NCI-H1092 treated with DMSO at 0.1 percent for 48 hours (cell line): ENCODE results near the gene DBNL.

Experiments used
- DNase-seq: peaks from one replicate; lab custom pipeline; 2025; lab: John Stamatoyannopoulos, UW

DBNL gene

DNA sequence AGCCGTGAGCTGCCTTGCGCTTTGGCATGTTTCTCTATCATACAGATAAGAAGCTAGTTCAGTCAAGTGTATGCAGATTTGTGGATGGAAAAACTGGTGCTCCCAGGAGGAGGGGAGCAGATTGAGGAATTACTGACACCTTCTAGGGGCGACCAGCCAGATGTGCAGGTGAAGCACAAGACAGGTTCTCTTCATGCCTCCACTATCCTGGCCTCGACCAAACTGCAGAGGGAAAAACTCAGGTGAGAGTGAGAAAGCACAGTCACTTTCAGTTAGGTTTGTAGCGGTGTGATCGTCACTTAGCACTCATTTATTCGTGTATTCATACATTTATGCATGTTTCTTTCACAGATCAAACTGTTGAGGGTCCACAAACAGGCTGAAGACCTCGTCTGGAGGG lies 600 bp upstream of the DBNL start:
- no peak for DNase-seq

DNA sequence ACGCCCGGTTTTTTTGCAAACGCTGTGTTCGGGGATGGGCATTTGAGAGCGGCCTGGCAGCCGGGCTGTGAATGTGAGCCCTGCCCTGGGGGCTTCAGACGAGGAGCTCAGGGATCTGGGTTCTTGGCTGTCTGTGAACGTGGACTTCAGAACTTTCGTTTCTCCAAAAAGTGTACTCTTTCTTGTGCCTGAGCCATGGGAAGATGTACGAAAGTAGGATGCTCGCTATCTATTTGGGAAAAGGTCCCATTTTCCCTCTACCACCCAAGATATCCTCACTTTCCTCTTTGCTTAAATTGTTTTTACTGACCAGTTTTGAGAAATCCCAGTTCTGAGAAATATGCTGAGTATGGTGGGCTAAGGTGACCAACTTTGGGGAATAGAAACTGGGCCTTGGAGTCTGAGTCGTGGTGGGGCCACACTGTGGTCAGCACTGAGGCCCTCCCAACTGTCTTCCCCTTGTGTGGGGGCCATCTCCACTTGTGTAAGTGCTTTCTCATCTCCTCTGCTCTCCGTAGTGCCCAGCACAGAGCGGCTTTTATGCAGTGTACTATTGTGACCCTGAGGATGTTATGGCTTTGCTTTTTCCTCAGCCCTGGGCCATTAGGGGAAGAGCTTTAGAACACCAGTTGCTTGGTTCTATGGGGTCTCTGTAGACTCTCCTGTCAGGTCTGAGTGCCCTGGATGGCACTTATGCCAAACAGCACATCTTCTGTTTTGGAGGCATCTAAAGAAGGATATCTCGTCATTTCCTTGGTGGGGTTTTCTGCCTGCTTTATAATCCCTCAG lies 918 bp downstream of the DBNL start:
- DNase-seq: no peak

DNA sequence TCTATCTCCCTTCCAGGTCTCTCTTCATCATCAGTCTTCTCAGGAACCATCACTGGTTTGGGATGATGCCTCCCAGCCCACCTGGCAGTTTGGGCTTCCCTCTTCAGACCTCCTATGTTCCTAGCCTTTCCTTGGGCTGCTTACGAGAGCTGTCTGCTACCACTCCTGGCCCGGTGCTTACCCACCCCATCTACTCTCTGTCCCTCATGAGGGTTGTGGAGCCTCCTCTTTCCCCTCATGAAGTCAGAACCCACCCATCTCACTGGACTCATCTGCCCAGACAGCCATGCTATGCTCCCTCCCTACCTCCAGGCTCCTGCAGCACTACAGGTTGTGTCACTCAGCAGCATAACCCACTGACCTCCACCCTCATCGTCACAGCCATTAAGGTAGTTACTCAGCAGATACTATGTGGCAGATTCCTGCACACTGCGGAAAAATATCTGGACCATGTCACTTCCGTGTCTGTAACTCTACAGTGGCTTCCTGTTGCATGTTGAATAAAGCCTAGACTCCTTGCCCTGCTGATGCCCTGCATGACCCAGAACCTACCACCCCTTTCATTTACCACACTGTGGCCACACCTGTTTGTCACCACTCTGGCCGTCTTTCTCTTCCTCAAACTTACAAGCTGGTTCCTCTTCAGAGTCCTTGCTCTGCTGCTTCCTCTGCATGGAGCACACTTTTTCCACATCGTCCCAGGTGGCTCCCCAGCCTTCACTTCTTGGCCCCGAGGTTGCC lies 2.0 kb downstream of the DBNL start:
- DNase-seq: no peak

DNA sequence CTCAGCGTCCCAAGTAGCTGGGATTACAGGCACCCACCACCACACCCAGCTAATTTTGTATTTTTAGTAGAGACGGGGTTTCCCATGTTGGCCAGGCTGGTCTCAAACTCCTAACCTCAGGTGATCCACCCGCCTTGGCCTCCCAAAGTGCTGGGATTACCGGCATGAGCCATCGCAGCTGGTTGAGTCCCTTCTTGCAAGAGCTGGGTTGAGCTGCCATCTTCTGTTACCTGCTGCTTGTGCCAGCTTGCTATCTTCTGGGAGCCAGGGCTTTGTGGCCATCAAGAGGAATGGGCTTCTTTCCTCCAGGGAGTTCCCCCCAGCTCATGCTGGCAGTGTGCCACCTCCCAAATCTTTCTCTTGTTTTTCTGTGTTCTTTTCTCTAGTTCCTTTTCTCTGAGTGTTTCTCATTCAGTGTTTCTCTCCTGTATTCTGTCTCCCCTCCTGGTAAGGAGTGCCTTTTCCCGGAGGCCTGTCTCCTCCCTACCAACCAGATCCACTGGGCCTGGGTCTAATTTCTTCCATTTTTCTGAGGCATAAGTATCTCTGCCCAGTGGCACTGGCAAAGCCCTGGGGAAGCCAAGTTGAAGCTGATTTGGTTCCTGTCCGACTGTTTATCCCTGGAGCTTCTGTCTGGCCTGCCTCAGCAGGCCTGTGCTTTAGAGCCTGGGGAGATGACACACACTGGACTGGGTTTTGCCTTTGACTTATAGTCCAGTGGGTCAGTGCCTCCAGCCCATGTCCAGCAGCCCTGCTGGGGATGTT lies 3.7 kb downstream of the DBNL start:
- no peak for DNase-seq

DNA sequence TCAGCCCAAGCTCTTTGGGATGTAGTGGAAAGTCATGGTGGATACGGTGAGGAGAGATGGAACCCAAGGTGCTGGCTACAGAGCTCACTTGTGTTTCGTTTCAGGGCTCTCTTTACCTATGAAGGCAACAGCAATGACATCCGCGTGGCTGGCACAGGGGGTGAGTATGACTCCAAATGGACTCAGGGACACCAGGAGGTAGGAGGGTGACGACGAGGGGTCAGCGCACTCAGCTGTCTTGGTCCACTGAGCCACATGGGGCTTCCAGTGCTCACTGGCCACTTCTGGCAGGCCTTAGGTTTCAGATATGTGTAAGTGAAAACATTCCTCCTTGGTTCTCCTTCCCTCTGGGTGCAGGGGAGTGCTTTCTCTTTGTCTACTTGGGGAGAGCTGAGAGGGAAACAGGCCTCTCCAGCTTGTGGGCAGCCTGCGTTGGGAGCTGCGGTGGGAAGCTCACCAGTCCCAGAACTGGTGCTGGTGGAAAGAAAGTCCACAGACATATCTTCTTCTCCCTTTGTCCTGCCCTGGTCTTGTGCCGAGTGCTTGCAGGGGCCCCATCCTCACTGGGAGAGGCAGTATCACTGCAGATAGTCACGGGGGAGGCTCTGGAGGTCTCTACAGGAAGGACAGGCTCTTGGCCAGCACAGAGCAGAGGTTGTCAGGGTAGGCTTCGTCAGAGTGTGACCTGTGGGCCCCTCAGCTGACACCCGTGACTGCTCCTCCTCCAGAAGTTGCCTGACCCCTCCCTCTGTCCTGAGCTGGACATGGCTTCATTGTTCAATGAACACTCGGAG lies 5.8 kb downstream of the DBNL start:
- no peak for DNase-seq

DNA sequence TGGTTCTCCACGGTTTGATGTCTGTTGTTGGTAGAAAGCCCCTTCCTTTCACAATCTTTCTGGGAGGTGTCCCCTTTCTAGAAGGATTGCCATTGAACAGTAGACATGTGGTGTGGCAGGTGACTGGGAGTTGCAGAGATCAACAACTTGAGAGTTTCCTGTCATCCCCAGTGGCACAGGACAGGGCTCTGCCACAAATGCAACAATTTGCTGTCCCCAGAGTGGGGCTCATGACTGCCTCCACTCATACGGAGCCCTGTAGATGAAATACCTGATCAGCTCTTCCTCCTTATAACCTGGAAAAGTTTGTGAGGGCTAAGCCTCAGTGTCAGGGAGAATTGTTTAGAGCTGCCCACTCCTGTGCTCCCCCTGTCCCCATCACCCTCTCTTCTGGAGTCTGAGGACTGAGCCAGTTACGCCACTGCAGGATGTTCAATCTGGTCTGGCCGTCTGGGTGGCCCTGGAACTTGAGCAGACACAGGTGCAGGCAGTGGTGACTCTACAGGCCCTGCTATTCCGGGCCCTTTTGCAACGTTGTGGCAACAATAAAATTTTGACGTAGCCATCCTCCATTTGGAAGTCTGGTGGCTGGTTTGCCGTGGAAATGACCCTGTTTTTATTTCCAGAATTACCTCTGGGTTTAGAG lies 6.5 kb downstream of the DBNL start:
- no peak for DNase-seq

DNA sequence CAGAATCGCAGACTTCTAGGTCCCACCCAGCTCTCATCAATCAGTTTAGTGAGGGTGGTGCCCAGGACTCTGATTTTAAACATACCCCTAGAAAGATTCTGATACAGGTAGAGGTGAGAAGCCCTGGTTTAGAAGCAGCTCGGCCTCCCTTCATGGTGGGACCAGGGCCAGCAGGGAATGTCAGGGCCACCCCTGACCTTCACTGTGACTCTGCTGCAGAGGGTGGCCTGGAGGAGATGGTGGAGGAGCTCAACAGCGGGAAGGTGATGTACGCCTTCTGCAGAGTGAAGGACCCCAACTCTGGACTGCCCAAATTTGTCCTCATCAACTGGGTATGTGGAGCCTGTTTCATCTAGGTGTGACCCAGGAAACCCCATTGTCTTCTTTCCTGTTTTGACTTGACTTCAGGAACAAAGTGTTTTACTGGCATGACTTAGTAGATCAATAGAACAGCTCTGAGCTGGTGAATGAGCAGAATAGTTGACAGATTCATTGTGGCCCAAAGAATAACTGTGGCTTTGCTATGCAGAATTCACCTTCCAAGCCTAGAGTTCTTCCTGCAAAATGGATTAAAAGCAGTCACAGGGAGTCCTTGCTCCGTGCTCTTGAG lies 7.2 kb downstream of the DBNL start:
- DNase-seq: no peak

DNA sequence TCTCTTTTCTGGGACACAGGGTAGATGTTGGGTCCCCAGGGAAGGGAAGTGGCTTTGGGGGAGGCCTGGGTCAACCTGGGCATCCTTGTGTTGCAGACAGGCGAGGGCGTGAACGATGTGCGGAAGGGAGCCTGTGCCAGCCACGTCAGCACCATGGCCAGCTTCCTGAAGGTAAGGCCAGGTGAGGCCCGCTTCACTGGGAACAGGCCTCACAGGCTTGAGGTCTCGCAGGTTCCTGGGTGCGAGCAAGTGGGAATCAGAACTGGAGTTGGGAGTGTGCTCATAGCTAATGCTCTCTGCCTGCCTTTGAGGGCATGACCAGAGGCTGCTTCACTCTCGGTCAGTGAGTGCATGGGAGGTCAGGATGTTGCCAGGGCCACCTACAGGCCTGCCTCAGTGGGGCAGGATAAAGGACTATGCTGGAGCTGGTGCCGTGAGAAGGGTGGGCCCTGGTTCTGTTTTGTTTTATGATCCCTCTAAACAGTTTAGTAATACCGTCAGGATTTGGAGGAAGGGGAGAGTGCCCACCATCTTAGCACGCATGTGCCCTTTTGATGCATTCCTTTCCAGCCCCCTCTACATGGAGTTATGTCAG lies 8.4 kb downstream of the DBNL start:
- no peak for DNase-seq

DNA sequence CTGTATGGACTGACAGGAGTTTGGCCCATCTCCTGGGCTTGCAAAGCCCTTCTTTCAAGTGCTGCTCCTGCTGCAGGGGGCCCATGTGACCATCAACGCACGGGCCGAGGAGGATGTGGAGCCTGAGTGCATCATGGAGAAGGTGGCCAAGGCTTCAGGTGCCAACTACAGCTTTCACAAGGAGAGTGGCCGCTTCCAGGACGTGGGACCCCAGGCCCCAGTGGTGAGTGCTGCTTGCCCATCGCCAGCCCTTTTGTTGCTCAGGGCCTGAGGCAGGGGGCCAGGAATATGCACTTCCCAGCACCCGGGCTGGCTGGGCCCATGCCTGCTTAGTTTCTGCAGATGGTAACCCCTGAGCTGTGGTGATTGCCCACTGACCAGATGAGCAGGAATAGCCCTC lies 12.2 kb downstream of the DBNL start:
- DNase-seq: no peak

DNA sequence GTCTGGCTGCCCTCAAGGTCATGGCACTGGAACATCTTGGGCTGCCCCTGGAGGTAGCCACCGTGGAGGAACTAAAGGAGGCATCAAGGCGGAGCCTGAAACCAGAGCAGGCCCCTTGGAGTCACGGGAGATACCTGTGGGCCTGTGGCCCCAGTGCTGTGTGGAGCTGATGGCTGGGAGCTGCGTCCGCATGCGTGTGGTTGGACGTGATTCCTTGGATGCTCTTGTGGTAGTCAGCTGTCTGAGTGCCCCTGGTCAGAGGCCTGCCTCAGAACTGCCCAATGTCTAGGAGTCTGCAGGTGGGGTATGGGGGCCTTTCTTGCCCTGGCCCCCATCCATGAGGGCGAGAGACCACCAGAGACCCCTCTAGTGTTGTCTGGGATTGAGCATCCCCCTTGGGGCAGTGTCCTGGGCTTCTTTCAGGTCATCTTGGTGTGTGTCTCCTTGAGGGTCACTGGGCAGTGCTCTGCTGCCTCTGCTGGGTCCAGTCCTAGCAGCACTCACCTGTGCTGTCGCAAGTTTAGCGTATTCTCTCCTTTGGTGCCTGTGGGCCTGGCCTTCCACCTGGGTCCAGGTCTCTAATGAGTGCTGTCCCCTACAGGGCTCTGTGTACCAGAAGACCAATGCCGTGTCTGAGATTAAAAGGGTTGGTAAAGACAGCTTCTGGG lies 12.8 kb downstream of the DBNL start:
- no peak for DNase-seq

DNA sequence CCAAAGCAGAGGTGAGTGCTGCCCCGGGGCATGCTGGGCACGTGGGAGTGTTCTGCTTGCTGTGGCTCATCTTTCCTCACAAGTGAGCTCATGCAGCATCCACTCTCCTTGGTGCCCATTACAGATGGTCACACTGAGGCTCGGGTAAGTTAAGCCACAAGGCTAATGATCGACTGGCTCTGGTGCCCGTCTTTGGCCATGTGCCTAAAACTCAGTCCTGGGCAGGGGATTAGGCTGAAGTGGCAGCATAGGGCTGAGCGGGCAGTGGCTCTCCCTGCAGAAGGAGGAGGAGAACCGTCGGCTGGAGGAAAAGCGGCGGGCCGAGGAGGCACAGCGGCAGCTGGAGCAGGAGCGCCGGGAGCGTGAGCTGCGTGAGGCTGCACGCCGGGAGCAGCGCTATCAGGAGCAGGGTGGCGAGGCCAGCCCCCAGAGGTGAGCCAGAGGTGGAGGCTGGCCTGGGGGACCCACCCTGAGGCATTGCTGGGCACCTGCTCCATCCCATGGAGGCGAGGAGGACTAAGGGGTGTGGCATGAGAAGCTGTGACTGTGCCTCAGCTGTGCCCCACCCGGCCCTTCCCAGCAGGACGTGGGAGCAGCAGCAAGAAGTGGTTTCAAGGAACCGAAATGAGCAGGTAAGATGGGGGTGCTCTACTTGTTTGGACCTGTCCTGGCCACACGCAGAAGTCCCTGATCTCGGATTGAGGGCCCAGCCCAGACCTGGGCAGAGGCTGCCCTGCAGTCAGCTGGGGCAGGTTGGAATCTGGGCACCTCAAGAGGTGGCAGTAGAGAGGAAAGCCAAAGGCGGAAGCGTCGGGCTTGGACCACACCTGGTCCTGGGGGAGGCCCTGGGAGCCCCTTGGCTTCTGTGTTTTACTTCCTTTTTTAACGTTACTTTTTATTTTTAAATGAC lies 13.6 kb downstream of the DBNL start:
- DNase-seq: no peak

DNA sequence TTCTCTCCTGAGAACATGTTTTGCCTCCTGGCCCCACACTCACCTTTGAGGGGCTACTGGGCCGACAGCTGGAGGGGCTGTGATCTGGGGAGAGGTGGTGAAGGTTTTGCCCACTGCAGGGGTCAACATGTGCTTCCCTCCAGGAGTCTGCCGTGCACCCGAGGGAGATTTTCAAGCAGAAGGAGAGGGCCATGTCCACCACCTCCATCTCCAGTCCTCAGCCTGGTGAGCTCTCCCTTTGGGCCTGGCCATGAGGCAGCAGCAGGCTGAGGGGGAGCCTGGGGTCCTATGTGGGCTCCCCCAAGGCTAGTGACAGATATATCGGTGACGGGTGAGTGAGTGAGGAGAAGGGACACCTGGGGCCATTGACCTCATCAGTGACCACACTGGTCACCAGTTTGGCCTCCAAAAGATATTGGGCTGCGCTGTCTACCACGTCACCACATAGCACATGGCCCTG lies 14.3 kb downstream of the DBNL start:
- DNase-seq: no peak

DNA sequence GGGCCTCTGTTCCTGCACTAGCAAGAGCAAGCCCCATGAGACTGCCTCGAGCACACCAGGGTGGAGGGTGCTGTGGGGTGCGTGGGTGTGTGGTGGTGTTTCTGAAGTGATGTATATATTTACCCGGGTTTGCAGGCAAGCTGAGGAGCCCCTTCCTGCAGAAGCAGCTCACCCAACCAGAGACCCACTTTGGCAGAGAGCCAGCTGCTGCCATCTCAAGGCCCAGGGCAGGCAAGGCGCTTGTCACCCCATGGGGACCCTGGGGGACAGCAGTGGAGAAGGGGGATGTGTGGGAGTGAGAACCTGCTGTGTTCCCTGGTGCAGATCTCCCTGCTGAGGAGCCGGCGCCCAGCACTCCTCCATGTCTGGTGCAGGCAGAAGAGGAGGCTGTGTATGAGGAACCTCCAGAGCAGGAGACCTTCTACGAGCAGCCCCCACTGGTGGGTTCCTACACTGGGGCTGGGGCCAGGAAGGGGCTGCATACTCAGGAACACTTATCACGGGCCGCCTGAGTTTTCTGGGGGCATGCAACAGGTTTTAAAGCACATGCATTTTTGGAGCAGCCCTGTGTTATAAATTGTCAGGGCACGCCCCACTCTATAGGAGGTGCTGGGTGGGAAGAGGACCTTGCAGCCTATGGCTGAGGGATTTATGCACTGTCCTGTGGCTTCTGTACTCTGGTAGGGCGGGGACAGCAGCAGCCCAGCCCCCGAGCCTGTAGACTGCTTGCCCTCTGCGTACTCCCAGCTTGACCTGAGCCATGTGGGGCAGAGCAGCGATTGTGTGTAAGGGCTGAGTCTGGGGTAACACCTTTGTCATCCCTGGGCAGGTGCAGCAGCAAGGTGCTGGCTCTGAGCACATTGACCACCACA lies 15.0 kb downstream of the DBNL start:
- no peak for DNase-seq

DNA sequence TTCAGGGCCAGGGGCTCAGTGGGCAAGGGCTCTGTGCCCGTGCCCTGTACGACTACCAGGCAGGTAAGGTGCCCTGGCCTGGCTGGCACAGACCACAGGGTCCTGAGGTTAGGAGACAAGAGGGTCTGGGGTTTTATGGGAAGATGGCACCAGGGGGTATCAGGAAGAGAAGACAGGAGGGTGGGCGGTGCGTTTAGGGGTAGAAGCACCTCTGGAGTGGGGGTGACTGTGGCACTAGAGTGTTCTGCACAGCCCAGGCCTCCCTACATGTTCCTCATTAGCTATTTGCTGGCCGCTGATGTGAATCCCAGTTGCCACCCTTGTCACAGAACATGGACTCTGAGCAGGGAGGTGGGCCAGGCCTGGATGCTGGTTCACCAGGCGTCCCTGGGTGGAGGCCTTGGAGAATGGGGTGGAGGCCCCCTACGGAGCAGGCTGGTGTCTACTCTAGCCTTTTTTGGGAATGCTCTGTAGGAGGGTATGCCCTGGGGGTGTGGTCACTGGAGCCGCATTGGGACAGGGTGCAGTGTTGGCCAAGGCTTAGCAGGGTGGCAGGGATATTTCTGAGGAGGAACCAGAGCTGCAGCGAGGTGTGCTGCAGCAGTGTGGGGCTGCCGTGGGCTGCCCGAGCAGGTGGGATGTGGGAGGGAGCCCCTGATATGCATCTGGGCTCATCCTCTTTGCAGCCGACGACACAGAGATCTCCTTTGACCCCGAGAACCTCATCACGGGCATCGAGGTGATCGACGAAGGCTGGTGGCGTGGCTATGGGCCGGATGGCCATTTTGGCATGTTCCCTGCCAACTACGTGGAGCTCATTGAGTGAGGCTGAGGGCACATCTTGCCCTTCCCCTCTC lies 15.8 kb downstream of the DBNL start:
- no peak for DNase-seq

DNA sequence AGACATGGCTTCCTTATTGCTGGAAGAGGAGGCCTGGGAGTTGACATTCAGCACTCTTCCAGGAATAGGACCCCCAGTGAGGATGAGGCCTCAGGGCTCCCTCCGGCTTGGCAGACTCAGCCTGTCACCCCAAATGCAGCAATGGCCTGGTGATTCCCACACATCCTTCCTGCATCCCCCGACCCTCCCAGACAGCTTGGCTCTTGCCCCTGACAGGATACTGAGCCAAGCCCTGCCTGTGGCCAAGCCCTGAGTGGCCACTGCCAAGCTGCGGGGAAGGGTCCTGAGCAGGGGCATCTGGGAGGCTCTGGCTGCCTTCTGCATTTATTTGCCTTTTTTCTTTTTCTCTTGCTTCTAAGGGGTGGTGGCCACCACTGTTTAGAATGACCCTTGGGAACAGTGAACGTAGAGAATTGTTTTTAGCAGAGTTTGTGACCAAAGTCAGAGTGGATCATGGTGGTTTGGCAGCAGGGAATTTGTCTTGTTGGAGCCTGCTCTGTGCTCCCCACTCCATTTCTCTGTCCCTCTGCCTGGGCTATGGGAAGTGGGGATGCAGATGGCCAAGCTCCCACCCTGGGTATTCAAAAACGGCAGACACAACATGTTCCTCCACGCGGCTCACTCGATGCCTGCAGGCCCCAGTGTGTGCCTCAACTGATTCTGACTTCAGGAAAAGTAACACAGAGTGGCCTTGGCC lies 16.6 kb downstream of the DBNL start:
- no peak for DNase-seq

DNA sequence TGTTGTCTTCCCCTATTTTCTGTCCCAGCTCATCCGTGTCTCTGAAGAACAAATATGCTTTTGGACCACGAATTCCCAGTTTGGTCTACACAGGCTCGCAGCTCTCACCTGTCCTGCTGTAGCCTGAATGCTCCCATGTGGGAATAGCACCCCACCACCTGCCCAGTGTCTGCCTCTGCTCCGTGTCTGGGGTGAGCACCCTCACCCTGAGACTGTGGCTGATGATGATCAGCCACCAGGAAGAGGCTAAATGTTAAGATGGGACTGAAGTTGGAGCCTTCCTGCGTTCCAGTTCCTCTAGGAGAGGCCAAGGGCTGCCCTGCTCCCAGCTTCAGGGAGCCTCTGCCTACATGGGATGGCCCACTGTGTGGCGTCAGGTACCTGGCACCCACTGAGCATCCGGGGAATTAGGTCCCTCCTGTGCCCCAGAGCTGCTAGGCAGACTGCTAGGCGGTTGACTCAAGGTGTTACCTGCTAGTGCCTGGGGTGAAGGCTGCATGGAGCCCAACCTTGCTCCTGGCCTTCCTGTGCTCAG lies 17.2 kb downstream of the DBNL start:
- no peak for DNase-seq
